Measurements from ENCODE around the gene POLQ. TPM values are rescaled to one million over a fixed set of nuclear protein-coding genes. Genes with fewer than 3 reads are reported as not detected.
"Not testable (repeated sequence)": the region's sequence is repeated elsewhere in the genome, so short reads cannot be mapped to it uniquely, and the experiment has no call there.

POLQ gene
- total RNA-seq (ENCODE audit: insufficient read depth, low replicate concordance) = 2.4 TPM

DNA sequence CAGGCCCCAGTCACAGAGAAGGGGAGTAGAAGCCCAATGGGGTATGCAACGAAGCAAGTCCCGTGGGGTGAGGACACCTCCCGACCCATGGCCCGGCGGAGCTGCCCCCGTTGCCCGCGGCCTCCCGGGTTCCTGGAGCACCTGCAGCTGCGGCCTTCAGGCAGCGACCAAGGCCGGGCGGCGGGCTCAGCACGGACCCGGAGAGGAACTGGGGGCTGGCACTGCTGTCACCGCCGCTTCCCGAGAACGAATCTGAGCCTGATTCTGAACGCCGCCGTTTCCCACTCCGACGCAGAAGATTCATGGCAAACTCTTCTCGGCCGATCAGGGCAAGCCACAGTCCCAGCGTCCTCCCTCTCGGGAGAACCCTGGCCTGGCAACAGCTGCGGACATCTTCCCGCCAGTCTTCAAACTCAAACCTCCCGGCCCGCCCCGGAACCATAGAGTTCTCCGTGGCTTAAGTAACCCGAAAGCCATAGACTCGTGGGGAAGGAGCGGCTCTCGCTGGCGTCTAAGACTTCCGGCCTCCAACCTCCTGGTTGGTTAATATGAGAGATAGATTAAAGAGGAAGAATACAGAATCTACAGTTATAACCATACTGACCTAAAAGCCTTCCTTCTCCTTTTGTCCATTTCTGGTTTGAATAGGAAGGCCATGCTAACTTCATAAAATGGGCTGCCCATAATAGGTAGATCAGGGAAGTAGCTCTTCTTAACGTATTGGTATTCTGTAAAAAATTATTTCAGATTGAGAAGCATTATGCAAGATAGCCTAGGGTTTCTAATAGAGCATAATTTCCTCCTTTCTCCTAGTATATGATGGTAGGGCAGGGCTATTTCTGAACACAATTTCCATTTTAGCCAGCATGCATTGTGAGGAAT lies at the start of gene POLQ:
TSS of gene POLQ (minus strand) at position 415 of the 882 bp plus-strand sequence. CDS start at position 304, 111 bp downstream.
- peak; percentile 97 for DNase-seq (ENCODE audit: low spot score)

- no peak for DNase-seq (ENCODE audit: low spot score)
Measured at GRCh38 chr3:121594850-121595249, 49.1 kb upstream of the POLQ start.

DNA sequence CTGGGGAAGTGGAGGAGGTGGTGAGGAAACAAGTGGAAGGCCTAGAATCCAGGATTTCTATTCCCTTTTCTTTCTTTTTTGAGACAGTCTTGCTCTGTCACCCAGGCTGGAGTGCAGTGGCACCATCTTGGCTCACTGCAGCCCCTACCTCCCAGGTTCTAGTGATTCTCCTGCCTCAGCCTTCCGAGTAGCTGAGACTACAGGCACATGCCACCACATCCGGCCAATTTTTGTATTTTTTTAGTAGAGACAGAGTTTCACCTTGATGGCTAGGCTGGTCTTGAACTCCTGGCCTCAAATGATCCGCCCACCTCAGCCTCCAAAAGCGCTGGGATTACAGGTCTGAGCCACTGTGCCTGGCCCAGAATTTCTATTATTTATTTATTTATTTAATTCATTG lies 48.0 kb upstream of the POLQ start:
- DNase-seq (ENCODE audit: low spot score) = not testable (repeated sequence)

- DNase-seq (ENCODE audit: low spot score) = peak; percentile 3
Measured at GRCh38 chr3:121592856-121593702, 47.3 kb upstream of the POLQ start, which contains the start of gene FBXO40. FBXO40 (plus strand) TSS chr3:121593379; CDS start chr3:121620576, 27,197 bp downstream.

- no peak for DNase-seq (ENCODE audit: low spot score)
Measured at GRCh38 chr3:121584418-121584817, 38.6 kb upstream of the POLQ start.

DNA sequence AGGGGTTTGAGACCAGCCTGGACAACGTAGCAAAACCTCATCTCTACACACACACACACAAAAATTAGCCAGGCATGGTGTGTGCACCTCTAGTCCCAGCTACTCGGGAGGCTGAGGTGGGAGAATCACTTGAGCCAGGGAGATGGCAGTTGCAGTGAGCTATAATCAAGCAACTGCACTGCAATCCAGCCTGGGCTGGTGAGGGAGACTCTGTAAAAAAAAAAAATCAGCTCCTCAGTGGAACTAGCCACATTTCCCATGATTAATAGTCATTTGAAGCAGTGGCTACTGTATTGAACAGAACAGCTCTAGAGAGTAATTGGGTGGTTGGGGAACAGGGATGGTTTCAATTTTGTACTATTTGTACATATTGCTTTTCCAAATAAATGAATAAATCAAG lies 35.9 kb upstream of the POLQ start:
- DNase-seq (ENCODE audit: low spot score) = no peak

DNA sequence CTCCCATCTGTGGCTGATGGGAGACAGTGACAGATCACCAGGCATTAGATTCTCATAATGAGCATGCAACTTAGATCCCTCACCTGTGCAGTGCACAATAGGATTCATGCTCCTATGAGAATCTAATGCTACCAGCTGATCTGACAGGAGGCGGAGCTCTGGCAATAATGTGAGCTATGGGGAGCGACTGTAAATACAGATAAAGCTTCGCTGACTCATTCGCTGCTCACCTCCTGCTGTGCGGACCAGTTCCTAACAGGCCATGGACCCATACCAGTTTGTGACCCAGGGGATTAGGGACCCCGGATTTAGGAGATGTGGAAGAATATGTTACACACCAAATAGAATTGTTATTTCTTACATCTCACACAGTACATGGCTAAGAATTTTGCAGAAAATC lies 28.7 kb upstream of the POLQ start:
- DNase-seq (ENCODE audit: low spot score) = no peak

GRCh38 chr3:121567649-121568048 lies 21.9 kb upstream of the POLQ start, which contains the start of gene ARGFX:
ARGFX (plus strand) TSS chr3:121567949; CDS start chr3:121570714, 2,765 bp downstream.
- no peak for DNase-seq (ENCODE audit: low spot score)

DNA sequence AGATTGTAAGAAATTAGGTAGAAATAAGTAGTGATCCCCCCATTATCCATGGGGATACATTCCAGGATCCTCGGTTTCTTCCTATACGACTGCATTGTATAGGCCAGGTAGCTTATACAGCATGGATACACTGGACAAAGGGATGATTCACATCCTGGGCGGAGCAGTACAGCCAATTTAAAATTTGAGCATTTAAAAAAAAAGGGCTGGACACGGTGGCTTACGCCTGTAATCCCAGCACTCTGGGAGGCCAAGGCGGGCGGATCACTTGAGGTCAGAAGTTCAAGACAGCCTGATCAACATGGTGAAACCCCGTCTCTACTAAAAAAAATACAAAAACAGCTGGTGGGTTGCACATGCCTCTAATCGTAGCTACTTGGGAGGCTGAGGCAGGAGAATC lies 21.0 kb upstream of the POLQ start:
- no peak for DNase-seq (ENCODE audit: low spot score)

DNA sequence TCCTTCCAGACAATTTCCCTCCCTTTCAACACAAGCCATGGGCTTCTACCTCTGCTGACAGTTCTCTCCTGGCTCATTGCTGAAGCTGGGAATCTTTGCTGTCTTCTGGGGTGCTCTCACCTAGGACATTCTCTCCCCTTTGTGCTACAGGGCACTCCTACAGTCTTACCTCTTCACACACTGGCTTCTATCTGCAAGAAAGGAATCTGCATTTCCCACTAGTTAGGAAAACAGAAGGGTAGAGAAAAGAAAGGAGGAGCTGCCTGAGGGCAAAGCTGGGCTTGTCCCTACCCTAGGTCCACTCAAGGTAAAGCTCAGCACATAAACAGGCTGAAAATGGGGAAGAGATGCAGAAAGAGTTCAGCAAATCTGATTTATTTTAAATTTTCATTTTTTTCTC lies 16.4 kb upstream of the POLQ start:
- no peak for DNase-seq (ENCODE audit: low spot score)

- no peak for DNase-seq (ENCODE audit: low spot score)
Measured at GRCh38 chr3:121557426-121557934, 11.7 kb upstream of the POLQ start.

DNA sequence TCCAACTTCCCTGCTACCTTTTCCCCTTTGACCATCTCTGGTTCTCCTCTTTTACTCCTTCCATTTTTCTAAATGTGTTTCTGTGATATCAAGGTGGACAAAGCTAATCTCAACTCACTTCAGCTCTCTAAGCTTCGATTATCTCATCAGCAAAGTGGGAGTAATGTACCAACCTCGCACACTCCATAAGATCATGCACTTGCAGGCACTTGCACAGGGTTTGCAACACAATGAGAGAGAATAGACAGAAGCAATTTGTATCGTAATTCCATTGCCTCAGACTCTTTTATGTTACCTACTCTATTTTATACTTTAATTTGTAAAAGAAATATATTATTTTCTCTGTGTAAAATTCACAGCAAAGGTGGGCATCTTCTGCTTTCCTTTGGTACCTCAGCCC lies 7.0 kb upstream of the POLQ start:
- no peak for DNase-seq (ENCODE audit: low spot score)

- DNase-seq (ENCODE audit: low spot score) = no peak
Measured at GRCh38 chr3:121552379-121552778, 6.6 kb upstream of the POLQ start.

DNA sequence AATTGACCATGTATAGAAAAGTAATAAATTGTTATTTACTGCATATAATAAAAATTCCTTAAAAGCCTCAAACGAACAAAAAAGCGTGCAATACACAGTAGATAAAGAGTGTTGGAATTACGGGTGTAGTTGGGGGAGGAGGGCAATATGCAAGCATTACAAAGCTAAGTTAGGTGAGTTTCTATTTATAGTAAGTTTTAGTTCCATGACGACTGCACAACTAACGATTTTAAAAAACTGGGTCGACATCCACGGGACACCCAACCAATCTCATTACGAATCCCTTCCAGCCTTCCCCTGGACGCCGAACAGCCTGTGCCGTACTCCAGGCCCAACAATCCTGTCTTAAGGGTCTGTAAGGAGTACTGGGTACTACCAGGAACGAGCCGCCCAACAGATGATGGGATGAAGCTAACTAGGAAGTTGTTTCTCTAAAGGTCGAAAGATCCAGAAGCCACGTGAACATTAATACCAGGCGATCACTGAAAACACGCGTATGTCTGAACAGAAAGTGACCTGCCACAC lies 677 bp downstream of the POLQ start:
- peak; percentile 8 for DNase-seq (ENCODE audit: low spot score)

DNA sequence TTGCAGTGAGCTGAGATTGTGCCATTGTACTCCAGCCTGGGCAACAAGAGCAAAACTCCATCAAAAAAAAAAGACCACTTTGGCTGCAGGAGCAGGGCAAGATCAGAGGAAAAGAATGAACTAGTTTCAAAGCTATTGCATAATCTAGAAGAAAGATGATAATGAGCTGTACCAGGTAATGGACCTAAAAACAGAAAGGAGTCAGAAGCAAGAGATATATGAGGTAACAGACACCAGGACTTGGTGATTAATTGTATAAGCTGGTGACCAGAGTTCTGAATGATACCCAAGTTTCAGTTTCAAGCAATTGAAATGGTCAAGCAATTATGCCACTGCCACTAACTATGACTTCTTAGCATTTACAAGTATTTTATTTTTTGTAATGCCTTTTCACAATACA lies 2.9 kb downstream of the POLQ start:
- DNase-seq (ENCODE audit: low spot score) = no peak

GRCh38 chr3:121531269-121531668 lies 14.5 kb downstream of the POLQ start:
- no peak for DNase-seq (ENCODE audit: low spot score)

- no peak for DNase-seq (ENCODE audit: low spot score)
Measured at GRCh38 chr3:121529308-121529707, 16.5 kb downstream of the POLQ start.

DNA sequence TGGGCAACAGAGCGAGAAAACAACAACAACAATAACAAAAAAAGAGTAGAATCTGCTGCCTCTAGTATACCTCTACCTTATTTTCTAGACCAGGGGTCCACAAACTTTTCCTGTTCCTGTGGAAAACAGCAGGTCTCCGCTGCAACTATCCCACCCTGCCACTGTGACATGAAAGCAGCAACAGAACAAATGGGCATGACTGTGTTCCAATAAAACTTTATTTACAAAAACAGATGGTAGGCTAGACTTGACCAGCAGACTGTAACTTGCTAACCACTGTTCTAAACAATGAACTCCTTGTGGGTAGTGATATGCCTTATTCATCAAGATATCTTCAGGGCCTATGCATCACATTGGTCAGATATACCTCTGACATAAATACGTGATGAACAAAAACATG lies 25.3 kb downstream of the POLQ start:
- DNase-seq (ENCODE audit: low spot score) = no peak

GRCh38 chr3:121517953-121518655 lies 27.7 kb downstream of the POLQ start:
- DNase-seq (ENCODE audit: low spot score) = no peak

DNA sequence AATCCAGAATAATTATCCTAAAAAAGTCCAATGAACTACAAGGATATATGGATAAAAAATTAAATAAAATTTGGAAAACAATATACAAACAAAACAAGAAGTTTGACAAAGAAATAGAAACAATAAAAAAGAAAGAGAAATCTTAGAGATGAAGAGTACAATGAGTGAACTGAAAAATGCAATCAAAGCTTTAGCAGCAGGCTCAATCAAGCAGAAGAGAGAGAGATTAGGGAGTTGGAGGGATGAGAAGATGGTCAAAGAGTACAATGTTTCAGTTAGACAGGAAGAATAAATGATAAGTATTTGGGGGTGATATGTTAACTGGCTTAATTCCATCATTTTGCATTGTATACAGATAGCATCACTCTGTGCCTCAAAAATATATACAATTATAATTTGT lies 29.9 kb downstream of the POLQ start:
- no peak for DNase-seq (ENCODE audit: low spot score)

DNA sequence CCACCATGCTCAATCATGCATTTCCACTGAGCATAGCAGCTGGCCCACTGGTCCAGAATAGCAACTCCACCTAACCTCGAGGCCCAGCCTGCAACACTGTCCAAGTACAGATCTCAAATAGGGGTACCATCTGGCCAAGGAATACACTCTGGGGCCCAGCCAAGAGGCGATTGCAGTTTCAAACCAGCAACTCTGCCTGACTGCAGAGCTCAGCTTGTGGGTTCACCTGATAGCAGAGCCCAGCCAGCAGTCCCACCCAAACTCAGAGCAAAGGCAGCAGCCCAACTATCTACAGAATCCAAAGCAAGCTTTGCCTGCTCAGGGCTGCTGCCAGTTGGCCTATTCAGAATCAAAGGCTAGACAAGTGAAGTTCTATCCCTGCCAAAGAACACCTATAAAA lies 30.5 kb downstream of the POLQ start:
- no peak for DNase-seq (ENCODE audit: low spot score)
